ENCODE measurements around the gene HSD17B12. TPM values are rescaled to one million over a fixed set of nuclear protein-coding genes. Genes with fewer than 3 reads are reported as not detected.

The HSD17B12 gene
- total and polyA plus RNA-seq, 2 donors (not counting 3 experiments of a cell fraction or from before 2014, with no cell fraction given): 41.5 to 96.5 TPM

DNA sequence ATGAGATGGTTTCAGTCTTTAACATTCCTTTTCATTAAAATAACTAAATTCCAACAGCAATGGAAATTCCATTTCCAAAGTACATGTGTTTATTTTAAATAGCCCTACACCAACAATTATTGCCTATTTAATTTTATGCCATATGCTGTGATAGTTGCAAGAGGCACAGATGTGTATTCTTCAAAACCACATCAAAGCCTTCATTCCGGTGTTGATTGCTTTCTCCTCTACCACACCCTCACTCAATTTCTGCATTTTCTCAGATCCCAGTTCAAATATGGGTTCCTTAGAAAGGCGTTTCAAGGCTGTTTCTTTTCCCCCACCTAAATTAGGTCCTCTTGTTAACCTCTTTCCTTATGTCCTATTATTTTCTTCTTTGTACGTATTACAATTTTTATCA lies 6.0 kb upstream of the HSD17B12 start:
- Histone ChIP-seq H3K4me3 (replicated peaks in 1 of 3; ENCODE audit: insufficient read depth in 1 of 3, low read depth in 1 of 3, low read length in 3 of 3) (no peak overlapping the region), H3K9me1 (replicated peaks; ENCODE audit: control insufficient read depth, extremely low read depth, insufficient read depth, low read length) (no peaks in the 10 kb centered on the region), H3K79me2 (ENCODE audit: control insufficient read depth, insufficient read depth, low read length) (no peaks in the 10 kb centered on the region), H3K27ac (ENCODE audit: insufficient read depth, low read depth, low read length) (no peak overlapping the region), H3K4me1 (ENCODE audit: control insufficient read depth, extremely low read depth, insufficient read depth, low read length) (no peaks in the 10 kb centered on the region), H3K9me3 (replicated peaks; ENCODE audit: control insufficient read depth, insufficient read depth, low read length) (no peaks in the 10 kb centered on the region), H2AFZ (ENCODE audit: low read depth, low read length) (no peak overlapping the region), H3K9ac (replicated peaks; ENCODE audit: extremely low read depth, insufficient read depth, low read length) (no peak overlapping the region), H4K20me1 (replicated peaks; ENCODE audit: control insufficient read depth, extremely low read depth, insufficient read depth, low read length) (no peaks in the 10 kb centered on the region), H3K27me3 (ENCODE audit: control insufficient read depth in 2 of 2, insufficient read depth in 2 of 2, low read length in 2 of 2) (peaks cover 13 to 15% of the 10 kb centered on the region in 2 experiments), H3K36me3 (ENCODE audit: control insufficient read depth in 2 of 2, extremely low read depth in 1 of 2, insufficient read depth in 2 of 2, low read length in 2 of 2) (no peaks in the 10 kb centered on the region), H3K4me2 (ENCODE audit: insufficient read depth, low read length) (no peak overlapping the region)
- dilution Hi-C loops (cut with MboI; ENCODE audit: extremely low pct_ligation_motif_present, low sequenced_read_pairs) (no loop called here), intact Hi-C loops (cut with micrococcal nuclease) (no loop called here)
- CTCF ChIA-PET: interaction anchor here (0.6 to 1.2 kb wide), 2 partner anchors 8 to 362 kb away, joined by 3 read pairs; no protein-coding TSS in a partner anchor
- no peak for FAIRE-seq
- no peak for DNase-seq (ENCODE audit: low read depth, low spot score)
- TF ChIP-seq POLR2A (IDR thresholded peaks at IDR 0.05; ENCODE audit: low read depth, low read length) (no peak), FOS (IDR thresholded peaks at IDR 0.05; ENCODE audit: borderline replicate concordance, insufficient read depth, low read length) (no peak), MYC (IDR thresholded peaks at IDR 0.05; ENCODE audit: low read depth, low read length) (no peak), JUN (IDR thresholded peaks at IDR 0.05; ENCODE audit: borderline replicate concordance, insufficient read depth, insufficient read length, low read depth) (no peak), EZH2 (IDR thresholded peaks at IDR 0.05; ENCODE audit: borderline replicate concordance, low read depth, low read length, severe bottlenecking) (no peak), CTCF (IDR thresholded peaks at IDR 0.05; ENCODE audit: extremely low read depth in 1 of 2, insufficient read depth in 1 of 2, low read depth in 1 of 2, low read length in 2 of 2) (no peak), POLR2AphosphoS5 (IDR thresholded peaks at IDR 0.05; ENCODE audit: insufficient read depth, low read depth, low read length) (no peak), GATA2 (IDR thresholded peaks at IDR 0.05; ENCODE audit: insufficient read depth, insufficient read length, low read depth, low read length) (no peak), MAX (IDR thresholded peaks at IDR 0.05; ENCODE audit: insufficient read depth, insufficient read length) (no peak)
- no TSS peak for BruUV-seq (replicated peaks)
- POLR2A ChIA-PET: no interaction called here

All from endothelial cell of umbilical vein (primary cell).